ENCODE data around the gene GAST. TPM values are rescaled to one million over a fixed set of nuclear protein-coding genes. Genes with fewer than 3 reads are reported as not detected.

Gene GAST
- polyA plus RNA-seq (2011; rRNA removed) (not detected in 2 replicates), polyA minus RNA-seq (2011; rRNA and poly(A)+ RNA removed) (not detected in 2 replicates)

DNA sequence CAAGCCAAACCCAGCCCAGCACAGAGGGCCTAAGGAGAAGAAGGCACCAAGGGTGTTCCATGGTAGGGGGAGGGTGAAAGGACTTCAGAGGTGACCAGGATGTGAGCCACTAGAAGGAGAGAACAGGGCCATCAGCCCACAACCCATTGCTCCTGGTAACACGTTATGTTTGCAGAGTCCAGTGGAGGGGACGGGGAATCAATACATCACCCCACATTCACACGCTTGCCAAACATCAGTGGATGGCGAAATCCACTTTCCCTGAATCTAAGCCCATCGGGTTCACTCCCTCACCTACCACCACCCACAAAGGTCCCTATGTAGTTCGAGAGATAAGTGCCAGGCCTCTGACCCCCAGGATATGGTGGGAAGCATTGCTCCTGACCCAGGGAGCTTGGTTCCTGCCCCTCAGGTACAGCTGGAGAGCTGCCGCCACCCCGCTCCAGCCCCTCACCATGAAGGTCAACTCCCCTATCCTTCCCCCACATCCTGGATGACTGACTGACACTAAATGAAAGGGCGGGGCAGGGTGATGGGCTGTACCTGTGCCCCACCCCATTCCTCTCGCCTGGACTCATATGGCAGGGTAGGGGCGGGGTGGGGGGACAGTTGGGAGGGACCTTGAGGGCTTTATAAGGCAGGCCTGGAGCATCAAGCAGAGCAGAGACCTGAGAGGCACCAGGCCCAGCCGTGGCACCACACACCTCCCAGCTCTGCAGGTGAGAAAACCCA lies at the start of gene GAST:
TSS of gene GAST (plus strand) at position 663 of the 732 bp plus-strand sequence. CDS start 3,106 bp downstream, outside the sequence.
- no peak for TF ChIP-seq CTCF (IDR thresholded peaks at IDR 0.05; ENCODE audit: insufficient read depth, low read depth, low read length)
- Histone ChIP-seq H3K36me3 (ENCODE audit: control insufficient read depth, insufficient read depth, low read length) (no peaks in the 10 kb centered on the region), H3K27me3 (ENCODE audit: control insufficient read depth, insufficient read depth, low read length) (peaks cover 8% of the 10 kb centered on the region; the same call in 1 of the 2 replicates), H3K4me3 (ENCODE audit: low read depth, low read length) (no peak within 1 kb of the TSS)
- no peak for DNase-seq (ENCODE audit: low read depth)
- POLR2A ChIA-PET: no interaction called here
- CTCF ChIA-PET: interaction anchor here (1.2 kb wide), 1 partner anchor 14 kb away, joined by 3 read pairs; no protein-coding TSS in a partner anchor

DNA sequence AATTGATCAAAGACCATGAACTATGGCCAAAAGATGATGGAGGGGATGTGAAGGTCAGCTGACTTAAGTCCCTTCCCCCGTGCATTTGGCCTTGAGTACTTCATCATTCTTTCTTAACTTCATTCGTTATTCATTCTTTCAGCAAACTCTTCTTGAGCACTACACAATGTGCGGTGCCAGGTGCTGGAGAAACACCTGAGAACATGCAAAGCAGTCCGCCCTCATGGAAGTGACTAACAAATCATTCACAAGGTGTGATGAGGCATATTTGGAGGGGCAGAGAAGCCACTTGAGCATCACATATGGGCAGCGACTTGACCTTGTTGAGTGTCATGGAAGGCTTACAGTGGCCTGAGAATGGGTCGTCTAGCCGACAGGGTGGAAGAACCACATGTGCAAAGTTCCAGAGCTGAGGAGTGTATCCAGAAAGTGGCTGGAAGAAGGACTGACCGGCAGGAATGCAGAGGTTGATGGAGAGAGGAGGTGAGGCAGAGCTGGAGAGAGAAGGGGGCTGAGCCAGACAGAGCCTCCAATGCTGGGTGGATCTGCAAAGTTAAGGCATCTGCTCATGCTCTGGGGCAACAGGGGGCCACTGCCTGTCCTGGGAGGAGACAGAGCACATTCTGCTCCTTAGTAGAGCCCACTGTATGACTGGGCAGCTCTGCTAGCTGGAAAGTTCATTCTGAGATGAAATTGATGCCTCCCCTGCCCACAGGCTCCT lies 48.5 kb upstream of the GAST start:
- H3K36me3 ChIP-seq (ENCODE audit: control insufficient read depth, insufficient read depth, low read length): no peaks in the 10 kb centered on the region
- H3K4me3 ChIP-seq (ENCODE audit: low read depth, low read length): no peak overlapping the region
- ChIA-PET CTCF (interaction anchor here (0.7 to 10.6 kb wide), 42 partner anchors 11 to 1300 kb away, joined by 3 to 271 read pairs (median 5); partner anchors contain the start of genes EIF1 and KRT15), POLR2A (no interaction called here)
- no peaks in the 10 kb centered on the region for H3K27me3 ChIP-seq (ENCODE audit: control insufficient read depth, insufficient read depth, low read length)
- no peak for DNase-seq (ENCODE audit: low read depth)
- TF ChIP-seq CTCF (IDR thresholded peaks at IDR 0.05; ENCODE audit: insufficient read depth, low read depth, low read length): no peak

GRCh38 chr17:41664172-41664457 lies 48.0 kb upstream of the GAST start:
- H3K36me3 ChIP-seq (ENCODE audit: control insufficient read depth, insufficient read depth, low read length): no peaks in the 10 kb centered on the region

GRCh38 chr17:41664587-41665565 lies 47.3 kb upstream of the GAST start:
- TF ChIP-seq CTCF (IDR thresholded peaks at IDR 0.05; ENCODE audit: insufficient read depth, low read depth, low read length): no peak
- ChIA-PET POLR2A (interaction anchor here (0.5 kb wide), 1 partner anchor 164 kb away, joined by 5 read pairs; no protein-coding TSS in a partner anchor), CTCF (interaction anchor here (0.6 to 10.6 kb wide), 53 partner anchors 12 to 1306 kb away, joined by 3 to 271 read pairs (median 4); partner anchors contain the start of genes EIF1, KRT17, KRT33B and KRTAP2-1)
- no peaks in the 10 kb centered on the region for H3K36me3 ChIP-seq (ENCODE audit: control insufficient read depth, insufficient read depth, low read length)
- no peaks in the 10 kb centered on the region for H3K27me3 ChIP-seq (ENCODE audit: control insufficient read depth, insufficient read depth, low read length)
- no peak for DNase-seq (ENCODE audit: low read depth)
- no peak overlapping the region; the same call in 1 of the 2 replicates for H3K4me3 ChIP-seq (ENCODE audit: low read depth, low read length)

More at GRCh38 chr17:41664172-41664457, 48.0 kb upstream of the GAST start:
- POLR2A ChIA-PET: no interaction called here
- H3K27me3 ChIP-seq (ENCODE audit: control insufficient read depth, insufficient read depth, low read length): no peaks in the 10 kb centered on the region
- H3K4me3 ChIP-seq (ENCODE audit: low read depth, low read length): no peak overlapping the region
- DNase-seq (ENCODE audit: low read depth): no peak
- CTCF ChIA-PET: interaction anchor here (0.7 to 10.6 kb wide), 14 partner anchors 12 to 860 kb away, joined by 3 to 271 read pairs (median 17); no protein-coding TSS in a partner anchor
- TF ChIP-seq CTCF (IDR thresholded peaks at IDR 0.05; ENCODE audit: insufficient read depth, low read depth, low read length): no peak
